GM19239 (cell line): ENCODE results near the gene DYDC1.
"Not testable (repeated sequence)": the region's sequence is repeated elsewhere in the genome, so short reads cannot be mapped to it uniquely, and the experiment has no call there.

Source experiments
- DNase-seq: peaks from one replicate; pipeline ENCODE4 v3.0.0; 2011; ENCODE audit warnings: low spot score; ENCODE audit not compliant: insufficient read length
- FAIRE-seq: peaks from 2 replicates; lab custom pipeline; 2011; peaks lifted over from hg19 to GRCh38; lab: Jason Lieb, UNC

Gene DYDC1

DNA sequence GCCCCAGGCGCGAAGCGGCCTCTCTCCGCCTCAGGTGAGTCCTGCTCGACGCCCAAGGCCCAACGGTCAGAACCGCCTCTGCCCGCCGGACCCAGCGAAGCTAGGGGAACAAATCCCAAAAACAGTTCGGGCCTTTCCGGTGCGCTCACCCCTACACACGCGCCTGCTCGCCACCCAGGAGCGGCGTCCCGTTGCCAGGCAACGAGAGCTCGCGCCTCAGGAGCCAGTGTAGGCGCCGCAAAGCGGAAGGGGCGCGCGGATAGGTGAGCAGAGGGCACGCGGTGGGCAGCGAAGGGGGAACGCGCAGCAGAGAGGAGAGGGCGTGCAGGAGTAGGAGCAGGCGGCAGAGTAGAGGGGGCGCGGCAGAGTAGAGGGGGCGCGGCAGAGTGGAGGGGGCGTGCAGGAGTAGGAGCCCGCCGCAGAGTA is at the start of gene DYDC1, which contains the start of gene DYDC2:
Gene DYDC1, minus strand, starts transcription at position 193 of the 426 bp plus-strand sequence. CDS start 4,154 bp downstream, outside the sequence.
Gene DYDC2, plus strand, starts transcription at position 219 of the 426 bp plus-strand sequence. CDS start 5,663 bp downstream, outside the sequence.
- DNase-seq = peak; percentile 23
- FAIRE-seq = no peak

DNA sequence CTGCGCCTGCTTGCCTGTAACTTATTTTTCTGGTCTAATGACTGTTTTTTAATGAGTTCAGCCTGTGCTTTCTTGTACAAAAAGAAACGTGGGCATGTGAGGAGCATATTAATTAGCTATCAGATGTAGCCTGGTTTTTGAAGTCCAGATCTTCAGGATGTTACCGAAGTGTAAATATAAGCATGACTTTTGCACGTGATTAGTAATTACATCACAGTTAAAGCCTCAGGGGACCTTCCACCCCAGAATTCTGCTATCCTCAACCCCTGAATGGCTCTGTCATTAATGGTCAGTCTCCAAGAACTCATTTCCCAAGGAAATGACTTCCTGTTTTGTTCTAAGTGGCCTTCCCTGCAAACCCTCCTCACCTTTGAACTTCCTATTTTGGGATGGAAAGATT is 49.6 kb upstream of the DYDC1 start:
- no peak for FAIRE-seq
- DNase-seq = no peak

DNA sequence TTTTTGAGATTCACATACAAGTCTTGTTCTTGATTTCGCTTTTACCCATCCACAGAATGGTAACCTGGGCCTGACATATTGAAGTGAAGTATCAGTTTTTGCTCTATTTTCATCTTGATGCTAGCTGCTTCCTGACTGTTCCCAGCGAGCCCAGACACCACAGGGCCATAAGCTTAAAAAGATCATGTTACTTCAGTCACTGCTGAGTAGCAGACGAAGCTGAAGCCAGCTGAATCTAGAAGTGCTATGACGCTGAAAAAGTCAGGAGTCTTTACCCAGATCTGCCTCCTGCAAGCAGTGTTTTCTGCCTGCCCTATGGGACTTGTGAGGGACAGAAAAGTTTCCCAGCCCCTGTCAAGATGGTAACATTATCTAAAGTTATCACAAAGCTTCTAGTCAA is 49.1 kb upstream of the DYDC1 start:
- no peak for DNase-seq
- FAIRE-seq = no peak

DNA sequence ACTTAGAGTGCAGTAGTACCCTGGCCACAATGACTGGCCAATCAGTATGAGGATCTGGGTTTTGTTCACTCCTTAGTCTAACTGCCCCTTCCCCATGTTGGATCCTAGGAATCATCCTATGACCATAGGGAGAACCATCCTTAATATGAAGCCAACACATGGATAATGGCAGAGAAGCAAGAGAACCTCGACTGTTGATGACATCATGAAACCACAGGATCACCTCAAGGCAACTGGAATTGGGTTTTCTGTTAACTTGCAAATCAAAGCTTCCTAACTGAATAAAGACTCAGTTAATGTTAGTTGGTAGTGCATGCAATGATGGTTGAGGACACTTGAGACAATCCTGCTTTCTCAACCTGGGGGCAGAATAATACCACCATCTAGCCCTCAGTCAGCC is 48.5 kb upstream of the DYDC1 start:
- no peak for FAIRE-seq

DNA sequence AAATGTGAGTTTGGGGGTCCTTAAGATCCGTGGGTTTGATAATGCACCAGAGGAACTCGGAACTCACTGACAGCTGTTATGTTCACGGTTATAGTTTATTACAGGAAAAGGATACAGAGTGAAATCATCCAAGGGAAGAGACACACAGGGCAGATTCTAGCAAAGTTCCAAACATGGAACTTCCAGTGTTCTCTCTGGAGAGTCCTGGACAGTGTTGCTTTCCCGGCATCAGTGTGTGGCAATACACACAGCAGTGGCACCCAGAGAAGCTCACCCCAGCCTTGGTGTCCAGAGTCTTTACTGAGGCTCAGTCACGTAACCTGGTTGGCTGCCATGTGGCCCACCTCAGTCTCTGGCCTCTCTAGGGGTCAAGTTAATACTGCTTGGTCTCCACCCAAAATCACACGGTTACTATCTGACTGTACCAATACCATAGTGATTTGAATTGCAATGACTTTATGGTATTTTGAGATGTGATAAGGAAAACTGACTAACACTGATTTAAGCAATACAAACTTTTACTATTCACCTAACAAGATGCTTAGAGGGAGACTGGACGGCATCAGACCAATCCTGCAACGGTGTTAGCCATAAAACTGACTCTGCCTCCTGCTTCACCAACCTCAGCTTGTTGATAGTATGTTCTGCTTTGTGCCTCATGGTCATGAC is 43.7 kb upstream of the DYDC1 start:
- FAIRE-seq (no peak), DNase-seq (no peak)

More for the DNA sequence above, 48.5 kb upstream of the DYDC1 start:
- DNase-seq = no peak

DNA sequence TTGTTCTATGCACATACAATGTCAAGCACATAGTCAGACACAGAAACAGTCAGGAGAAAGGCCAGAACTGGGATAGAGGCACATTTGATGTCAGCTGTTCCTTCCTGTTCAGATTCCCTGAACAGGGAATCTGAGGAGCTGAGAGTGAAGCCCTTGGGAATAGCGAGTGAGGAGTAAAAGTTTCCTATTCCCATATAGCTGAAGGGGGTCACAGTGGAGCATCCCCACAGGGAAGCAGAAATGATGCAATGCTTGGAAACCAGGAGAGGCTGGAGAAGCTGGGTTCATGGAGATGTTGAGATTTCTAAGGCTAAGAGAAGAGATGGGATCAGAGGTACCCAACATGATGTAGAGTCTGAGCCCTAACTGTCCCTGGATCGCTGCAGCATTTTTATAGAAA is 40.5 kb upstream of the DYDC1 start:
- FAIRE-seq (no peak), DNase-seq (no peak)

- FAIRE-seq (no peak), DNase-seq (no peak)
These were observed 37.9 kb upstream of the DYDC1 start for GRCh38 chr10:80394358-80394916.

DNA sequence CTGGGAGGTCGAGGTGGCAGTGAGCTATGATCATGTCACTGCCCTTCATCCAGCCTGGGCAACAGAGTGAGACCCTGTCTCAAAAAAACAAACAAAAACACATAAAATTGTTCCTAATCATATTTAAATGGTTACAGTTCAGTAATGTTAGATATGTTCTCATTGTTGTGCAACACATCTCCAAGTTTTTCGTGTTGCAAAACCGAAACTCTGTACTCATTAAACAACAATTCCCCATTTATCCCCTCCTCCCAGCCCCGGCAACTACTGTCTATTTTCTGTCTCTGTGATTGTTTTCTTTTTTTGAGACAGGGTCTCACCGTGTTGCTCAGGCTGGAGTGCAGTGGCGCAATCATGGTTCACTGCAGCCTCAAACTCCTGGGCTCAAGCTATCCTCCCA is 35.7 kb upstream of the DYDC1 start:
- FAIRE-seq (no peak), DNase-seq (no peak)

DNA sequence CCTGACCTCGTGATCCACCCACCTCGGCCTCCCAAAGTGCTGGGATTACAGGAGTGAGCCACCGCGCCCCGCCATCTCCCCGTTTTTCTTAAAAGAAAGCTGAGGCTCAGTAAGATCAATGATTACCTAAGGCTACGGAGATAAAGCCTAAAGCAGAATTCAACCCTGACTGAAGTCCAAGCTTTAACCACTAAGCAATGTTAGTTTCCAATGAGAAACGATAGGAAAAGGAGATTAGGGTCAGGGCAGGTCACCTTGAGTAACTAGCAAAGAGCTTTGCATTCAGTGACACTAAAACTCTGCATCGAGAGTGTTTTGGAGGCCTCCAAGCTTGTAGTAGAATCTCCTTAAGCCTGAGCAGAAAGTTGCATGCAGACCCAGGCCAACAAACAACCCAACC is 34.2 kb upstream of the DYDC1 start:
- no peak for FAIRE-seq
- no peak for DNase-seq

GRCh38 chr10:80382989-80383388 is 26.4 kb upstream of the DYDC1 start:
- peak; percentile 75 for FAIRE-seq
- peak; percentile 25 for DNase-seq

DNA sequence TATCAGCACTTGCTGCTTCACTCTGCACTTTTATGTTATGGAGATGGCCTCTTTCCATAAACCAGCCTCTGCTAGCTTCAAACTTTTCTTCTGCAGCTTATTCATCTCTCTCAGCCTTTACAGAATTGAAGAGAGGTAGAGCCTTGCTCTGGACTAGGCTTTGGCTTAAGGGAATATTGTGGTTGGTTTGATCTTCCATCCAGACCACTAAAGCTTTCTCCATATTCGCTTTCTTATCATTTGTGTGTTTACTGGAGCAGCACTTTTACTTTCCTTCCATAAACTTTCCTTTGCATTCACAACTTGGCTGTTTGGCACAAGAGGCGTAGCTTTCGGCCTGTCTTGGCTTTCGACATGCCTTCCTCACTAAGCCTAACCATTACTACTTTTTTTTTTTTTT is 23.6 kb upstream of the DYDC1 start:
- FAIRE-seq = no peak
- DNase-seq = no peak

GRCh38 chr10:80379701-80380100 is 23.1 kb upstream of the DYDC1 start:
- DNase-seq (no peak), FAIRE-seq (no peak)

DNA sequence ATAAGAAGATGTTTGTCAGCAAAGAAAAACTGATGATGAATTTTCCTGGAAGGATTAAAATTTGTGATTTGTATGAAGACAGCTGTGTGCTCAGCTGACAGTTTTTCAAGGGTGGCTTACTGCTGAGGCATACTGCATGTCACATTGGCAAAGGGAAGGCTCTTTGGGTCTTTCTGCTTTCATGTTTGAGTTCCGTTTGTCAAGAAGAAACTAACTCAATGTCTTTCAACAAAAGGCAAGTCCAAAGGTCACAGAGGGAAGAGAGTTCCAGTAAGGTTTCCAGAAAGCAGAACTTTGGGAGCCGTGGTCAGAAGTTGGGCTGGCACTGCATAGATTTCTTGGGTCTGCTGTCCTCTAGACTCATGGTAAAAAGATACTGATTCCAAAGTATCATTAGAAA is 16.9 kb upstream of the DYDC1 start:
- FAIRE-seq = no peak

DNA sequence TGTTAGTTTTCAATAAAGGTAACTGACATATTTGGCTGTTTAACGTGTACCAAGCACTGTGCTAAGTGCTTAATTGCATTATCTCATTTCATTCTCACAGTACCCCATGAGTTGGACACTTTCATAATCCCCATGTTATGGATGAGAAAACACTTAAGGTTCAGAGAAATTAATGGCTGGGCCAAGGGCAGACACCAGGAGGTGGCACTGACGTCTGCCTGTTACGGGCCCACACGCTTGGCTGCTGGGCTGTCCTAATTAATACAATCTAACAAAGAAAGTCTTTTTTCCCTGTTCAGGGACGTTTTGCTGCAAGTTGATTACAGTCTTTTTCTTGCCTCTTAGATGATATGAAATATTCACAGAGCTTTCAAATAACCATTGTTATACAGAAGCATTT is 16.1 kb upstream of the DYDC1 start:
- FAIRE-seq (no peak), DNase-seq (no peak)

More for the DNA sequence above, 16.9 kb upstream of the DYDC1 start:
- DNase-seq = no peak

DNA sequence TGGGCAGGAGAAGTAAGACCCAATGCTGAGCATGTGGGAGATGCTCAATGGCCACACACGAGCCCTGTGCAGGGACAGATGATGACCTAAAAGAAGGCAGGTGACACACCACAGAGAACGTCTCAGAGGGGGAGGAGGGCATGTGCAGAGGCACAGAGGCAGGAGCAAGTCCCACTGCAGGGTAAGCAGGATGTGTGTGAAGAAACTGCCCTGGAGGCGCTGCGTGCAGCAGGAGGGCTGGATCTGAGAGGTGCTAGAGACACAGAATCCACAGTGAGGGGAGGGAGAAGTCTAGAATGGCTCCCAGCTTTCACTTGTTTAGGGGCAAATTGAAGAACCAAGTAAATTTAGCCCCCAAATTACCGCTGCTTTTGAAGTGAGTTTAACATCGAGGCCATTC is 14.9 kb upstream of the DYDC1 start:
- FAIRE-seq (no peak), DNase-seq (no peak)

GRCh38 chr10:80365510-80365909 is 9.0 kb upstream of the DYDC1 start:
- DNase-seq (no peak), FAIRE-seq (no peak)

DNA sequence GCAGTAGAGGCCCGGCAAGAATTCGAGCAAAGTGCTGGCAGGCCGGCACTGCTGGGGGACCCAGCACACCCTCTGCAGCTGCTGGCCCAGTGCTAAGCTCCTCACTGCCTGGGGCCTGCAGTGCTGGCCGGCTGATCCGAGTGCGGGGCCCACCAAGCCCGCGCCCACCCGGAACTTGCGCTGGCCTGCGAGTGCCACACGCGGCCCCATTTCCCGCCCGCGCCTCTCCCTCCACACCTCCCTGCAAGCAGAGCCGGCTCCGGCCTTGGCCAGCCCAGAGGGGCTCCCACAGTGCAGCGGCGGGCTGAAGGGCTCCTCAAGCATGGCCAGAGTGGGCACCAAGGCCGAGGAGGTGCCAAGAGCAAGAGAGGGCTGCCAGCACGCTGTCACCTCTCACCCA is 3.1 kb upstream of the DYDC1 start:
- DNase-seq = no peak
- FAIRE-seq = no peak

DNA sequence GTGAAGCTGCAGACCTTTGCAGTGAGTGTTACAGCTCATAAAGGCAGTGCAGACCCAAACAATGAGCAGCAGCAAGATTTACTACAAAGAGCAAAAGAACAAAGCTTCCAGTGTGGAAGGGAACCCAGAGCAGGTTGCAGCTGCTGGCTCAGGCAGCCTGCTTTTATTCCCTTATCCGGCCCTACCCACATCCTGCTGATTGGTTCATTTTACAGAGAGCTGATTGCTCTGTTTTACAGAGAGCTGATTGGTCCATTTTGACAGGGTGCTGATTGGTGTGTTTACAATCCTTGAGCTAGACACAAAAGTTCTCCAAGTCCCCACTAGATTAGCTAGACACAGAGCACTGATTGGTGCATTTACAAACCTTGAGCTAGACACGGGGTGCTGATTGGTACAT is 2.4 kb upstream of the DYDC1 start:
- not testable (repeated sequence) for FAIRE-seq

DNA sequence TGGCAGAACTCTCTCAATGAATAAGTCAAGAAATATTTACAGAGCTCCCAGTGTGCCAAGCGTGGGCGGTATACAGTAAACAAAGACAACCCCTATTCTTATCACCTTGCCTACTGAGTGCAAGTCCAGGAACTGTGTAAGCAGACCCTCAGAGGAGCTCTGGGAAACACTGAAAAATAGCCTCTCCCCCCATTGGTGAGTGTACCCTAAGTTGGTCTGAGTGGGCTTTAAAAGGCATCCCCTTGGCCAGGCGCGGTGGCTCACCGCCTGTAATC is 1.2 kb upstream of the DYDC1 start:
- DNase-seq (no peak), FAIRE-seq (no peak)

More for the DNA sequence above, 2.4 kb upstream of the DYDC1 start:
- not testable (repeated sequence) for DNase-seq

- no peak for FAIRE-seq
- no peak for DNase-seq
These were observed 665 bp upstream of the DYDC1 start for GRCh38 chr10:80356989-80357850.

GRCh38 chr10:80351220-80351619 is 5.3 kb downstream of the DYDC1 start:
- no peak for DNase-seq
- FAIRE-seq = no peak
